GM18951 (cell line): ENCODE measurements around the gene IL10RB.
A peak's percentile ranks its signal among the peaks of the same experiment; 100 is the strongest.
"Not testable (repeated sequence)": the region's sequence is repeated elsewhere in the genome, so short reads cannot be mapped to it uniquely, and the experiment has no call there.

ENCODE experiments used
- POLR2A ChIP-seq: IDR thresholded peaks from 4 replicates; pipeline ENCODE4 v1.6.1; 2011; ENCODE audit warnings: mild to moderate bottlenecking; ENCODE audit not compliant: insufficient read length, insufficient read depth; ENCODE audit errors: extremely low read depth
- in situ Hi-C: fragments of 300-500 bp; cut with MboI; formaldehyde crosslinking; loops from one replicate; pipeline ENCODE4 v1.12.0; 2022; ENCODE audit warnings: low sequenced_read_pairs, mixed read lengths, inconsistent platforms; ENCODE audit not compliant: unreplicated experiment

IL10RB gene

DNA sequence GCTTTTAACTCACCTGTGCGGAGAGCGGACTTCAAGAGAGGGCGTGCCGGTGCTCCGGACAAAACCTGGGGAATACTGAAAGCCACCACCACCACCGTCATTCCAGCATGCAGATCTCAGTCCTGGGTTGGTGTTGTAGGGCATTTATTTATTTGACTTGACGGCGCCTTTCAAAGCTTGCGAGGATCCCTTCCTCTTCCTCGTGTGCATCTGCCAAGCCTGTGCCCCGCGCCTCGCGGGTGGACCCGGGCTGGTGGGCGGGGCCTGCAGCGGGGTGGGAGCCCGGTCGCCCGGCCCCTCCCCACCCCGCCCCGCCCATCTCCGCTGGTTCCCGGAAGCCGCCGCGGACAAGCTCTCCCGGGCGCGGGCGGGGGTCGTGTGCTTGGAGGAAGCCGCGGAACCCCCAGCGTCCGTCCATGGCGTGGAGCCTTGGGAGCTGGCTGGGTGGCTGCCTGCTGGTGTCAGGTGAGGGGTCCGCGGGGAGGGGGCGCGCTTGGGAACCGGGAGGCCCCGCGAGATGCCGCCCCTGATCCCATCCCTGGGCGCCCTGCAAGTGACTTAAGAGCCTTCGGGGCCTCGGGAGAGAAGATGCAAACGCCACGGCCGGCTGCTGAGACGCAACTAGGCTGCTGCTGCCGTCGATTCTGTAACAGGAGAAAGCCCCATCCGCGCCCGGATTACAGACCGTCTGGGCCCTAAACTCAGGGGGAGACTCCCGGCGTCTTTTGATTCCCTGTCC lies at the start of gene IL10RB:
TSS of gene IL10RB (plus strand) at position 318 of the 739 bp plus-strand sequence. CDS start at position 417, 99 bp downstream.
- in situ Hi-C loops = no loop called here
- TF ChIP-seq POLR2A = peak; percentile 71

DNA sequence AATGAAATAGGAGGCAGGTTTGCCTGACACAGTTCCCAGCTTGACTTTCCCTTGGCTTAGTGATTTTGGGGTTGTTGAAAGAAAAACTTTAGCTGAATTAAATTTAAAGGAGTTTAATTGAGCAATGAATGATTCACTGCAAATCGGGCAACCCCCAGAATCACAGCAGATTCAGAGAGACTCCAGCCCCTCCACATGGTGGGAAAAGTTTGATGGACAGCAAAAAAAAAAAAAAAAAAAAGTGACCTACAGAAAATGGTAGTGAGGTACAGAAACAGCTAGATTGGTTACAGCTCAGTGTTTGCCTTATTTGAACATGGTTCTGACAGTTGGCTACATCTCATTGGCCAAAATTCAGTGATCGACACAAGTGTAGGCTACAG lies 49.0 kb upstream of the IL10RB start:
- no peak for TF ChIP-seq POLR2A
- in situ Hi-C loops = no loop called here

DNA sequence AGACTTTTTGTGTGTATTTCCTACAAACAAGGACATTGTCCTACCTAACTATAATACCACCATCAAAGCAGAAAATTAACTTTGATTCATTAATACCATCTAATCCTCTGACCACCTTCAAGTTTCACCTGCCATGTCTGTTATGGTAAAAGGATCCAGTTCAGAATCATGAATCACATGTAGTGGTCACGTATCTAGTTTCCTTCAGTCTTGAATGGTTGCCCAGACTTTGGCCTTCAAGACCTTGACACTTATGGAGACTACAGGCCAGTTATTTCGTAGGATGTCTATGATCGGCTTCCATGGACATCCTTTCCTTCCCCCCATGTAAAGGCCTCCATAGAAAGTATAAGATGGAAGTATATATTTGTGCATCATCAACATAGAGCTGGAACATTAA lies 46.9 kb upstream of the IL10RB start:
- TF ChIP-seq POLR2A = no peak
- in situ Hi-C loops = no loop called here

DNA sequence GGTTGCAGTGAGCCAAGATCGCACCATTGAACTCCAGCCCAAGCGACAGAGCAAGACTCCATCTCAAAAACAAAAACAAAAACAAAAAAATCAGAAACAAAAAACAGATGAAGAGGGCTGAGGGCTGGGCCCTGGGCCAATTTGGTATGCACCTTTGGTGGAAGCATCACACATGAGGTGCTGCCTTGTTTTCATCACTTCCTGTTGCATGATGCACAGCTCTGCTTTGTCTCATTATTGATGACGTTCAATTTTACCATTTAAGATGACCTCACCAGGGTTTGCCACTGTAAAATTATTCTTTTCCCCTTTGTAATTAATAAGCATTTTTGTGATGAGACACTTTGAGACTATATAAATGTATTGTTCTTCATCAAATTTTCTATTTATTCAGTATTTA lies 46.2 kb upstream of the IL10RB start:
- in situ Hi-C loops = no loop called here
- TF ChIP-seq POLR2A = no peak

DNA sequence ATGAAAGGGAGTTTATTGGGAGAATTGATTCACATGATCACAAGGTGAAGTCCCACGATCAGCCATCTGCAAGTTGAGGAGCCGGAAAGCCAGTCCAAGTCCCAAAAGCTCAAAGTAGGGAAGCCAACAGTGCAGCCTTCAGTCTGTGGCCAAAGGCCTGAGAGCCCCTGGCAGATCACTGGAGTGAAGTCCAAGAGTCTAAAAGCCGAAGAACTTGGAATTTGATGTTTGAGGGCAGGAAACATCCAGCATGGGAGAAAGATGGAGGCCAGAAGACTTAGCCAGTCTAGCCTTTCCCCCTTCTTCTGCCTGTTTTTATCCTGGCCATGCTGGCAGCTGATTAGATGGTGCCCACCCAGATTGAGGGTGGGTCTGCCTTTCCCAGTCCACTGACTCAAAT lies 40.8 kb upstream of the IL10RB start:
- in situ Hi-C loops = not testable (repeated sequence)

DNA sequence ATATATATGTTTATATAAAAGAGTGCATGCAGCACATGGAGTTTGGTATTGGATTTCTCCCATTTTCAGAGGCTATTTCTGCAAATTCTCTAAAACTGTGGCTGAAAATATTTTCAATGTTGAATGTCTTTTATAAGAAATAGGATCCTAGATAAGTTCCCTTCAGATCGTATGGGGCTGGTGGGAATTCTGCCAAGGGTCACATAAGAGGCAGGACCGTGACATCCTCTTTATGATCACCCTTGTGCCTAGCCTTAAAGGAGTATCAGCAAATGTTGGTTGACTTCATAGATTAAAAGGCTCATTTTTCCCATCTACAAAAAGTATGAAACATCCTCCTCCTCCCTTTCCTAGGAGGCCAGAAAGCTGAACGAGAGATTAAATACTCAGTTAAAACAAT lies 37.7 kb upstream of the IL10RB start:
- no peak for TF ChIP-seq POLR2A
- in situ Hi-C loops = no loop called here

DNA sequence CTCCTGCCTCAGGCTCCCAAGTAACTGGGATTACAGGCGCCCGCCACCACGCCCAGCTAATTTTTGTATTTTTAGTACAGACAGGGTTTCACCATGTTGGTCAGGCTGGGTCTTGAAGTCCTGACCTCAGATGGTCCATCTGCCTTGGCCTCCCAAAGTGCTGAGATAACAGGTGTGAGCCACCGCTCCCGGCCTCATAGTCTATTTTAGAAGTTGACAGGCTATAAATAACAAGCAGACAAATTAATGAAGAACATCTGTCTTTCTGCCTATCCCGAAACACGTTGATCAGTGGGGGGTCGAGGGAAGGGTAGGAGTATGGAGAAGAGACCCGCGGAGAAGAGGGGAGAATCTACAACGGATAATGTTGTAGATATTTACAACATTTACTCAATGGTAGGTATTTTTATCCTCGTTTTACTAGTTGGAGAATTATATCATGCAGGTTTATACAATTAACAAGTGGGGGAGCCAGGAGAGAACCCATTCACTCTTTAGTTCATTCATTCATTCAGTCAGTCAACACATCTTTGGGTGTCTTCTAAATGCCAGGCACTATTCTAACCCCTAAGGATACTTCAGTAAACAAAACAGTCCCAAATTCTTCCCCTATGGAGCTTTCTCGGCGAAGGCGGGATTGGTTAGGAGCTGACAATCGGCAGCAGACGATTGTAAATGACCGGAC lies 36.9 kb upstream of the IL10RB start:
- TF ChIP-seq POLR2A = no peak
- in situ Hi-C loops = no loop called here

DNA sequence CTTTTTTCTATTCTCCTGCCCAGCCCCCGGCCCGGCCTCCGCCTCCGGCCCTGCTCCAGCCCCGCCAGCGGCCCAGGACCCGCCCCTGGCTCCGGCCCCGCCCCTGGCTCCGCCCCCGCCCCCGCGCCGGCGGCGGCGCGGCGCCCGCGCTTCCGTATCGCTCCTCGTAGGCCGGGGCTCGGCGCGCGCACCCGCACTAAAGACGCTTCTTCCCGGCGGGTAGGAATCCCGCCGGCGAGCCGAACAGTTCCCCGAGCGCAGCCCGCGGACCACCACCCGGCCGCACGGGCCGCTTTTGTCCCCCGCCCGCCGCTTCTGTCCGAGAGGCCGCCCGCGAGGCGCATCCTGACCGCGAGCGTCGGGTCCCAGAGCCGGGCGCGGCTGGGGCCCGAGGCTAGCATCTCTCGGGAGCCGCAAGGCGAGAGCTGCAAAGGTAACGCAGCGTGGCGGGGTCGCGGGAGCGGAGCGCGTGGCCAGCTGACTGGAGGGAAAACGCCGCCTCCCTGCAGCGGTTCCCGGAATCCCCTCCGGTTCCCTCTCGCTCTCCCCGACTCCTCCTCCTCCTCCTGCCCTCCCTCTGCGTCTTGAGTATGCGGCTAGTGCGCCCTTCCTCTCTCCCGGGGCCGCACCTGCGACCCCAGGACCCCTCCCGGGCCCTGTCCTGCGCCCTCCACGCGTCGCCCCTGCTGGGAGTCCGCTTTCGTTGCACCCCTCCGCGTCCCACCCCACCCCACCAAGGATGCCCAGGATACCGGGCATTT lies 36.2 kb upstream of the IL10RB start, which contains the start of gene IFNAR2:
TSS of gene IFNAR2 (plus strand) at position 155 of the 761 bp plus-strand sequence. CDS start 11,985 bp downstream, outside the sequence.
- TF ChIP-seq POLR2A = peak; percentile 78
- in situ Hi-C loops = no loop called here

DNA sequence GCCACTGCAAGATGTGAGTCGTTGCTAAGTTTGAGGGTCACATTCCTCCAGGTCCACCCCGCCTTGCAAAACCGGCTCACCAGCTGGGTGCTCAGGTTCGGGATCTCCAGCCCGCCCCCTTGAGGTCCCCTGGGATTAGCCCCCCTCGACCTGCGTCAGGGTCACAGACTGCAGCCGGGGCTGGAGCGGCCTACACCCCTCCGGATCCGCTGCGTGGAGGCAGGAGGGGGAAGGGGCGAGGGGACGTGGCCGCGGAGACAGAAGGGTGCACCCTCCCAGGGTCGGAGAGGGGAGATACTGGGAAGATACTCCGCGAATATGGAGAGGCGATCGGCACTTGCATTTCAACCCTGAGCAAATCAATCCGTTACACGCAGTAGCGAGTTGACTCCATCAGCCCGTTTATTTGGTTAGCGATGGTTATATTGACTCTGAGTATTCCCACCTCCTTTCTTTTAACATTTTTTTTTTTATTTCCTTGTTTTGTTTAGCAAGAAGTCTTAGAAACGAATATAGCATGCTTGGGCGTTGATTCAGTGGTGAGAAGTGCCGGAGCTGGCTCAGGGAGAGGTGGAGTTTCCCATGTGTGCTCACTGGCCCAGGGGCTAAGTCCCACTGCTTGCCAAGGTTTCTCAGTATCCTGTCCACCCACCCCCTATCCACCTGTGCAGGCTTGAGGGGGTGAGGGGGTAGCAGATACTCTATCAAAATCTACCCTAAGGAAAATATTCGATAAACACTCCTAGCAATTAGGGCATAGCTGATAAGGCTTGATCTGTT lies 35.4 kb upstream of the IL10RB start:
- in situ Hi-C loops = no loop called here
- peak; percentile 15 for TF ChIP-seq POLR2A

DNA sequence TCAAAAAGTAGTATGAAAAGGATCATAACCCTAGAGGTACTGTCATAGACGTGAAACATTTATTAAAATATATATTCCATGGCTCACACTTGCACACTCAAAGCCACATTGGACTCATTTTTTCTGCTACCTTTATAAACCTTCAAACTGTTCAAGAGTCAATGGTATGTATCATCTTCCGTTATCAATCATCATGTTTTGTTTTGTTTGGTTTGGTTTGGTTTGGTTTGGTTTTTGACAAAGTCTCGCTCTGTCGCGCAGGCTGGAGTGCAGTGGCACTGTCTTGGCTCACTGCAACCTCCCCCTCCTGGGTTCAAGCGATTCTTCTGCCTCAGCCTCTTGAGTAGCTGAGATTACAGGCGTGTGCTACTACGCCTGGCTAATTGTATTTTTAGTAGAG lies 34.6 kb upstream of the IL10RB start:
- in situ Hi-C loops = no loop called here
- TF ChIP-seq POLR2A = no peak

DNA sequence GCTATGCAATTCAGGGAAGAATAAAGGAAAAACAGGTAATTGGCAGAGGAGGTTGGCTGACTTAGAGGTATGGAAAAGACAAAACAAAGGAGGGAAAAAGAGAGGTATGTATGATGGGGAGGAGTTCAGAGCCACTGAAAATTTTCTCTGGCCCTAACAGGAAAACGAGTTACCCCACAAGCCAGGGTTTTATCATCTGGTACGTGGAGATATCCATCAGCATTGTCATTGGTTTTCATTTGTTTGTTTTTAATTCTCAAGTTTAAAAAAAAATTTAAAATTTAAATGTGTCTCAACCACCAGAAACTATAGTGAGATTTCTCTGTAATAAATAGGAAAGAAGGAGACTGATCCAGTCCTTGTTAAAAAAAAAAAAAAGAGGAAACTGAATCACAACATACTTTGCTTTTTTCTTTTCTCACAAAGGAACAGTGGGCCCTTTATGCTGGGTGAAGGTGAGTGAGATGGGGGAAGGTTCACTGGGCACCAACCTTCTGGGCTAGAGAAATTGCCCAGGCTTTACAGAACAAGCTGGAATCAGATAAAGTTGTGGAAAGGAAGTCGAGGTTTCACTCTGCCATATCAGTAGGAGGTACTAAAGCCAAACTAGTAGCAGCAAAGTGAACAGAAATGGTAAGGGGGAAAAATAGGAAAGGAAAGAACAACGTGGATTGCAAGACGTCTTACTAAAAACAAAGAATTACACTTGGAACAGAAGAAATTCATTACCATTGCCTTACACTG lies 33.7 kb upstream of the IL10RB start:
- TF ChIP-seq POLR2A = no peak
- in situ Hi-C loops = no loop called here
